Mucosa of descending colon (tissue), 3 donors: ENCODE measurements around the gene PDE6B. TPM values are rescaled to one million over a fixed set of nuclear protein-coding genes. Genes with fewer than 3 reads are reported as not detected.

Experiments
- ATAC-seq: fragments of 200-7000 bp; cut with Tn5 transposase; one replicate; pipeline ENCODE4 v1.9.1; 2020; ENCODE audit warnings: mild to moderate bottlenecking, moderate library complexity
- DNase-seq, 3 donors: peaks; one replicate each; pipeline ENCODE4 v3.0.0-alpha.2; 2020
- H3K36me3 ChIP-seq: fragments of 200-600 bp; one replicate; pipeline ENCODE4 v1.8.0; 2021; ENCODE audit warnings: low read depth, mild to moderate bottlenecking
- H3K4me1 ChIP-seq: fragments of 200-600 bp; one replicate; pipeline ENCODE4 v1.8.0; 2021; ENCODE audit warnings: low read depth, mild to moderate bottlenecking
- H3K4me3 ChIP-seq: fragments of 200-600 bp; one replicate; pipeline ENCODE4 v1.8.0; 2021; ENCODE audit warnings: mild to moderate bottlenecking
- H3K9me3 ChIP-seq: fragments of 200-600 bp; one replicate; pipeline ENCODE4 v1.8.0; 2021; ENCODE audit warnings: mild to moderate bottlenecking
- CTCF ChIP-seq: fragments of 200-600 bp; IDR thresholded peaks from one replicate; pipeline ENCODE4 v1.8.0; 2022; ENCODE audit warnings: antibody characterized with exemption, mild to moderate bottlenecking
- intact Hi-C, 2 donors: fragments of 100-400 bp; cut with DNase I in 1 of 2; cut with micrococcal nuclease in 1 of 2; formaldehyde crosslinking; loops; one replicate each; pipeline versions ENCODE4 v1.11.0 to v1.11.1; 2022; cut with DNase I, micrococcal nuclease
- total RNA-seq, 3 donors: library from RNA; stranded (reverse); fragmentation: NEBNext Ultra II Directional in 2 of 3; extraction: Animal tissue kit (Norgen Biotek cat#: 25700) in 2 of 3; gene quantifications; one replicate each; pipeline versions ENCODE4 v1.2.1 to v1.2.4, GENCODE V29; 2021 to 2023
- donor health status: DM: no; HTN: no; CAD: no; lungs with moderate emphysema.
- donor health status: DM: no; HTN: no; CAD: no.
- donor health status: DM: no; HTN: yes; CAD: no.

PDE6B gene
- total RNA-seq, 3 donors from 2014 or later: 1.0 to 2.9 (median 1.2) TPM

- Histone ChIP-seq H3K4me3 (no peak overlapping the region), H3K9me3 (no peaks in the 10 kb centered on the region), H3K4me1 (peaks cover 6% of the 10 kb centered on the region), H3K36me3 (no peaks in the 10 kb centered on the region)
- intact Hi-C loops: no loop called here
- DNase-seq (no peak), ATAC-seq (no peak)
- no peak for TF ChIP-seq CTCF
Measured at GRCh38 chr4:718460-718859, 93.1 kb downstream of the PDE6B start.

Other genes starting within 250 kb of the PDE6B start
- gene ZNF721, start 126.4 kb upstream of the PDE6B start, total RNA-seq: 10 to 100 TPM; 23.3 to 32.1 (median 25.9) TPM
- 10 to 100 TPM; 57.2 to 74.4 (median 65.8) TPM for gene PIGG, start 126.4 kb upstream of the PDE6B start, total RNA-seq
- gene TMEM271, start 49.3 kb upstream of the PDE6B start, total RNA-seq: under 1 TPM in 1 of 3 donors, not detected in 2; 0.35 TPM
- gene ATP5ME, start 48.7 kb downstream of the PDE6B start, total RNA-seq: 100 to 1,000 TPM; 330 to 467 (median 399) TPM
- 10 to 100 TPM; 26.1 to 52.5 (median 50.7) TPM for gene MYL5, start 49.0 kb downstream of the PDE6B start, total RNA-seq
- gene SLC49A3, start 63.6 kb downstream of the PDE6B start, total RNA-seq: 10 to 100 TPM in 2 of 3 donors, 1 to 10 TPM in 1; 9.9 to 14.1 (median 11.5) TPM
- 10 to 100 TPM; 45.5 to 66.9 (median 56.7) TPM for gene PCGF3, start 80.3 kb downstream of the PDE6B start, total RNA-seq
- 1 to 10 TPM; 1.9 to 3.4 (median 2.7) TPM for gene CPLX1, start 200.6 kb downstream of the PDE6B start, total RNA-seq